Activated naive CD8-positive, alpha-beta T cell treated with anti-CD3 and anti-CD28 coated beads for 36 hours (primary cell): Measurements from ENCODE around the gene PPME1. TPM values are rescaled to one million over a fixed set of nuclear protein-coding genes. Genes with fewer than 3 reads are reported as not detected.

ENCODE experiments used
- DNase-seq: peaks from one replicate; pipeline ENCODE4 v3.0.0; 2021
- H3K27ac Mint-ChIP-seq: one replicate; pipeline ENCODE4 v1.8.0; 2022; ENCODE audit warnings: mild to moderate bottlenecking, moderate library complexity, mixed read lengths
- H3K27me3 Mint-ChIP-seq: one replicate; pipeline ENCODE4 v1.8.0; 2022; ENCODE audit warnings: mild to moderate bottlenecking, mixed read lengths
- H3K36me3 Mint-ChIP-seq: one replicate; pipeline ENCODE4 v1.8.0; 2021; ENCODE audit warnings: mild to moderate bottlenecking, mixed read lengths
- H3K4me1 Mint-ChIP-seq: one replicate; pipeline ENCODE4 v1.8.0; 2021; ENCODE audit warnings: mixed read lengths
- H3K4me3 Mint-ChIP-seq: one replicate; pipeline ENCODE4 v1.8.0; 2022; ENCODE audit warnings: mild to moderate bottlenecking, moderate library complexity, mixed read lengths
- H3K9me3 Mint-ChIP-seq: one replicate; pipeline ENCODE4 v1.8.0; 2022; ENCODE audit warnings: mixed read lengths
- total RNA-seq, 2 experiments: library from RNA; stranded (reverse); gene quantifications; one replicate each; pipeline ENCODE4 v1.2.3, GENCODE V29; 2021

PPME1 gene
- total RNA-seq, 2 experiments from 2014 or later, result 40.2 to 47.4 TPM

- no peaks in the 10 kb centered on the region for H3K36me3 Mint-ChIP-seq
- peaks cover 7% of the 10 kb centered on the region for H3K27me3 Mint-ChIP-seq
- no peak for DNase-seq
- H3K27ac Mint-ChIP-seq, result no peak overlapping the region
- H3K4me1 Mint-ChIP-seq, result peaks cover 19% of the 10 kb centered on the region
- H3K9me3 Mint-ChIP-seq, result no peaks in the 10 kb centered on the region
- H3K4me3 Mint-ChIP-seq, result no peak overlapping the region
Measured at GRCh38 chr11:74272276-74272675, 101.2 kb downstream of the PPME1 start.

- Mint-ChIP-seq H3K27ac (no peak overlapping the region), H3K4me3 (no peak overlapping the region), H3K9me3 (no peaks in the 10 kb centered on the region), H3K27me3 (peaks cover 3% of the 10 kb centered on the region), H3K36me3 (no peaks in the 10 kb centered on the region), H3K4me1 (no peaks in the 10 kb centered on the region)
- DNase-seq, result no peak
Measured at GRCh38 chr11:74276581-74276980, 105.5 kb downstream of the PPME1 start.

GRCh38 chr11:74278103-74278502, 107.0 kb downstream of the PPME1 start:
- Mint-ChIP-seq H3K27ac (no peak overlapping the region), H3K4me3 (no peak overlapping the region), H3K4me1 (no peaks in the 10 kb centered on the region), H3K27me3 (peaks cover 3% of the 10 kb centered on the region), H3K36me3 (no peaks in the 10 kb centered on the region), H3K9me3 (no peaks in the 10 kb centered on the region)
- no peak for DNase-seq

GRCh38 chr11:74278721-74279161, 107.7 kb downstream of the PPME1 start:
- H3K4me1 Mint-ChIP-seq, result no peaks in the 10 kb centered on the region
- no peaks in the 10 kb centered on the region for H3K9me3 Mint-ChIP-seq
- no peak overlapping the region for H3K27ac Mint-ChIP-seq
- no peak for DNase-seq
- H3K36me3 Mint-ChIP-seq, result no peaks in the 10 kb centered on the region
- H3K4me3 Mint-ChIP-seq, result no peak overlapping the region
- peaks cover 3% of the 10 kb centered on the region for H3K27me3 Mint-ChIP-seq

- H3K4me1 Mint-ChIP-seq, result no peaks in the 10 kb centered on the region
- H3K4me3 Mint-ChIP-seq, result no peak overlapping the region
- H3K27ac Mint-ChIP-seq, result no peak overlapping the region
- peaks cover 3% of the 10 kb centered on the region for H3K27me3 Mint-ChIP-seq
- DNase-seq, result no peak
- H3K9me3 Mint-ChIP-seq, result no peaks in the 10 kb centered on the region
- no peaks in the 10 kb centered on the region for H3K36me3 Mint-ChIP-seq
Measured at GRCh38 chr11:74279256-74279655, 108.2 kb downstream of the PPME1 start.

- Mint-ChIP-seq H3K4me3 (no peak overlapping the region), H3K36me3 (no peaks in the 10 kb centered on the region), H3K27me3 (peaks cover 3% of the 10 kb centered on the region), H3K9me3 (no peaks in the 10 kb centered on the region), H3K27ac (no peak overlapping the region), H3K4me1 (no peaks in the 10 kb centered on the region)
- no peak for DNase-seq
Measured at GRCh38 chr11:74280494-74280893, 109.4 kb downstream of the PPME1 start.

- Mint-ChIP-seq H3K36me3 (no peaks in the 10 kb centered on the region), H3K27ac (no peak overlapping the region), H3K4me3 (no peak overlapping the region), H3K27me3 (no peaks in the 10 kb centered on the region), H3K9me3 (no peaks in the 10 kb centered on the region), H3K4me1 (no peaks in the 10 kb centered on the region)
- no peak for DNase-seq
Measured at GRCh38 chr11:74282421-74282820, 111.3 kb downstream of the PPME1 start.

GRCh38 chr11:74282914-74283371, 111.9 kb downstream of the PPME1 start:
- H3K27ac Mint-ChIP-seq, result no peak overlapping the region
- H3K36me3 Mint-ChIP-seq, result no peaks in the 10 kb centered on the region
- no peaks in the 10 kb centered on the region for H3K9me3 Mint-ChIP-seq
- H3K27me3 Mint-ChIP-seq, result no peaks in the 10 kb centered on the region
- DNase-seq, result no peak
- no peaks in the 10 kb centered on the region for H3K4me1 Mint-ChIP-seq
- no peak overlapping the region for H3K4me3 Mint-ChIP-seq

GRCh38 chr11:74283580-74284180, 112.6 kb downstream of the PPME1 start:
- DNase-seq, result no peak
- no peaks in the 10 kb centered on the region for H3K4me1 Mint-ChIP-seq
- H3K4me3 Mint-ChIP-seq, result no peak overlapping the region
- H3K9me3 Mint-ChIP-seq, result no peaks in the 10 kb centered on the region
- H3K27me3 Mint-ChIP-seq, result peaks cover 4% of the 10 kb centered on the region
- no peaks in the 10 kb centered on the region for H3K36me3 Mint-ChIP-seq
- no peak overlapping the region for H3K27ac Mint-ChIP-seq

- Mint-ChIP-seq H3K27me3 (peaks cover 4% of the 10 kb centered on the region), H3K36me3 (no peaks in the 10 kb centered on the region), H3K9me3 (no peaks in the 10 kb centered on the region), H3K4me1 (no peaks in the 10 kb centered on the region), H3K4me3 (no peak overlapping the region), H3K27ac (no peak overlapping the region)
- DNase-seq, result no peak
Measured at GRCh38 chr11:74284466-74284865, 113.4 kb downstream of the PPME1 start.

- no peak overlapping the region for H3K4me3 Mint-ChIP-seq
- no peak overlapping the region for H3K27ac Mint-ChIP-seq
- peaks cover 11% of the 10 kb centered on the region for H3K27me3 Mint-ChIP-seq
- H3K4me1 Mint-ChIP-seq, result no peaks in the 10 kb centered on the region
- H3K9me3 Mint-ChIP-seq, result peaks cover 1% of the 10 kb centered on the region
- no peak for DNase-seq
- no peaks in the 10 kb centered on the region for H3K36me3 Mint-ChIP-seq
Measured at GRCh38 chr11:74288161-74288560, 117.1 kb downstream of the PPME1 start.

- DNase-seq, result no peak
Measured at GRCh38 chr11:74288911-74289310, 117.8 kb downstream of the PPME1 start.

GRCh38 chr11:74297484-74297883, 126.4 kb downstream of the PPME1 start:
- H3K27me3 Mint-ChIP-seq, result peaks cover 32% of the 10 kb centered on the region
- H3K4me1 Mint-ChIP-seq, result peaks cover 4% of the 10 kb centered on the region
- H3K27ac Mint-ChIP-seq, result no peak overlapping the region
- DNase-seq, result no peak
- H3K9me3 Mint-ChIP-seq, result peaks cover 4% of the 10 kb centered on the region
- H3K4me3 Mint-ChIP-seq, result no peak overlapping the region
- H3K36me3 Mint-ChIP-seq, result no peaks in the 10 kb centered on the region

More at GRCh38 chr11:74288911-74289310, 117.8 kb downstream of the PPME1 start:
- Mint-ChIP-seq H3K9me3 (peaks cover 2% of the 10 kb centered on the region), H3K36me3 (no peaks in the 10 kb centered on the region), H3K4me1 (no peaks in the 10 kb centered on the region), H3K27ac (no peak overlapping the region), H3K27me3 (peaks cover 14% of the 10 kb centered on the region), H3K4me3 (no peak overlapping the region)

- H3K27ac Mint-ChIP-seq, result no peak overlapping the region
- peaks cover 1% of the 10 kb centered on the region for H3K9me3 Mint-ChIP-seq
- H3K36me3 Mint-ChIP-seq, result no peaks in the 10 kb centered on the region
- H3K4me3 Mint-ChIP-seq, result no peak overlapping the region
- peaks cover 4% of the 10 kb centered on the region for H3K4me1 Mint-ChIP-seq
- no peak for DNase-seq
- peaks cover 31% of the 10 kb centered on the region for H3K27me3 Mint-ChIP-seq
Measured at GRCh38 chr11:74299015-74299414, 127.9 kb downstream of the PPME1 start.
